ENCODE results near the gene CELA3A. TPM values are rescaled to one million over a fixed set of nuclear protein-coding genes. Genes with fewer than 3 reads are reported as not detected.

The CELA3A gene
- total RNA-seq, 1 experiment from 2014 or later = not detected

DNA sequence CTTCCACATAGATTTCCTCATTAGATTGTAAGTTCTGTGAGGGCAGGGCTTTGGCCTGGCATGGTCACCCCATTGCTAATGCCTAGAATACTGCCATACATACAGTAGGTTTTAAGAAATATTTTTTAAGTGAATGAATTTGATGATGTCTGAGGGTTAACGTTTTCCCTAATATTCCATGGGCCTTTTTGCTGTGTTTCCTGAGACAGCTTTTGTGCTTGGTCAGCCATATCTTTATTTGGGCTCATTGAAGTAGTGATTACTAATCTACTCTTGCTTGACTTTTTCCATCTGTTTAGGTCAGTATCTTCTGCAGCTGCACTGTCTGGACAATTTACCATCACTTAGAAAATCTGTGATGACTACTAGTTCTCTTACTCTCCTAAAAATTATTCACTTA lies 54.6 kb downstream of the CELA3A start:
- Mint-ChIP-seq H3K36me3 (ENCODE audit: insufficient read depth, unreplicated experiment) (peaks cover 42% of the 10 kb centered on the region), H3K4me1 (ENCODE audit: insufficient read depth, unreplicated experiment) (peaks cover 6% of the 10 kb centered on the region), H3K27ac (ENCODE audit: low read depth, unreplicated experiment) (peak overlapping the region; percentile 46), H3K4me3 (ENCODE audit: unreplicated experiment) (peak overlapping the region; percentile 33), H3K27me3 (ENCODE audit: insufficient read depth, unreplicated experiment) (no peaks in the 10 kb centered on the region), H3K9me3 (ENCODE audit: unreplicated experiment) (no peaks in the 10 kb centered on the region)
- POLR2A ChIA-PET = interaction anchor here (0.6 to 6.1 kb wide), 2 partner anchors 14 to 37 kb away, joined by 3 to 97 read pairs; no protein-coding TSS in a partner anchor
- intact Hi-C loops (cut with micrococcal nuclease) = no loop called here
- BruUV-seq (replicated peaks) = no TSS peak
- TF ChIP-seq, protein P1, sequence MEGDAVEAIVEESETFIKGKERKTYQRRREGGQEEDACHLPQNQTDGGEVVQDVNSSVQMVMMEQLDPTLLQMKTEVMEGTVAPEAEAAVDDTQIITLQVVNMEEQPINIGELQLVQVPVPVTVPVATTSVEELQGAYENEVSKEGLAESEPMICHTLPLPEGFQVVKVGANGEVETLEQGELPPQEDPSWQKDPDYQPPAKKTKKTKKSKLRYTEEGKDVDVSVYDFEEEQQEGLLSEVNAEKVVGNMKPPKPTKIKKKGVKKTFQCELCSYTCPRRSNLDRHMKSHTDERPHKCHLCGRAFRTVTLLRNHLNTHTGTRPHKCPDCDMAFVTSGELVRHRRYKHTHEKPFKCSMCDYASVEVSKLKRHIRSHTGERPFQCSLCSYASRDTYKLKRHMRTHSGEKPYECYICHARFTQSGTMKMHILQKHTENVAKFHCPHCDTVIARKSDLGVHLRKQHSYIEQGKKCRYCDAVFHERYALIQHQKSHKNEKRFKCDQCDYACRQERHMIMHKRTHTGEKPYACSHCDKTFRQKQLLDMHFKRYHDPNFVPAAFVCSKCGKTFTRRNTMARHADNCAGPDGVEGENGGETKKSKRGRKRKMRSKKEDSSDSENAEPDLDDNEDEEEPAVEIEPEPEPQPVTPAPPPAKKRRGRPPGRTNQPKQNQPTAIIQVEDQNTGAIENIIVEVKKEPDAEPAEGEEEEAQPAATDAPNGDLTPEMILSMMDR (IDR thresholded peaks at IDR 0.05; ENCODE audit: unreplicated experiment) = no peak
- DNase-seq (ENCODE audit: unreplicated experiment) = no peak
- CTCF ChIA-PET = no interaction called here

DNA sequence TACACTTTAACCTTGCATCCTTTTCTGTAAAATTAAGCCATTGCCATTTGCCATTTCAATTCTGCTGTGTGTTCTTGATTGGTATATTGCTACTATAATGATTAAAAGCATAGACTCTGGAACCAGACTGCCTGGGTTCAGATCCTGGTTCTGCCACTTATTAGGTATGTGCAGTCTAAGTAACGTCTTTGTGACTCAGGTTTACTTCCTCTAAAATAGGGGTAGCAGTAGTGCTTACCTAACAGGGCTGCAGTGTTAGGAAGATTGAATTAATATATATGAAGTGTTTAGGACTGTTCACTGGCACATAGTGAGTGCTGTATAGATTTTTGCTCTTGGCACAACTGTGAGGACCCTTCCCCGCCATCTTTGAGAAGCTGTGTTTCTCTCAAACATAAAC lies 55.5 kb downstream of the CELA3A start:
- Mint-ChIP-seq H3K4me3 (ENCODE audit: unreplicated experiment) (no peak overlapping the region), H3K27me3 (ENCODE audit: insufficient read depth, unreplicated experiment) (no peaks in the 10 kb centered on the region), H3K36me3 (ENCODE audit: insufficient read depth, unreplicated experiment) (peaks cover 43% of the 10 kb centered on the region), H3K9me3 (ENCODE audit: unreplicated experiment) (no peaks in the 10 kb centered on the region), H3K4me1 (ENCODE audit: insufficient read depth, unreplicated experiment) (peaks cover 6% of the 10 kb centered on the region), H3K27ac (ENCODE audit: low read depth, unreplicated experiment) (no peak overlapping the region)
- ChIA-PET CTCF (no interaction called here), POLR2A (interaction anchor here (0.6 to 6.1 kb wide), 2 partner anchors 13 to 35 kb away, joined by 5 to 97 read pairs; no protein-coding TSS in a partner anchor)
- intact Hi-C loops (cut with micrococcal nuclease) = no loop called here
- TF ChIP-seq, protein P1 (IDR thresholded peaks at IDR 0.05; ENCODE audit: unreplicated experiment) = no peak
- BruUV-seq (replicated peaks) = no TSS peak
- no peak for DNase-seq (ENCODE audit: unreplicated experiment)

DNA sequence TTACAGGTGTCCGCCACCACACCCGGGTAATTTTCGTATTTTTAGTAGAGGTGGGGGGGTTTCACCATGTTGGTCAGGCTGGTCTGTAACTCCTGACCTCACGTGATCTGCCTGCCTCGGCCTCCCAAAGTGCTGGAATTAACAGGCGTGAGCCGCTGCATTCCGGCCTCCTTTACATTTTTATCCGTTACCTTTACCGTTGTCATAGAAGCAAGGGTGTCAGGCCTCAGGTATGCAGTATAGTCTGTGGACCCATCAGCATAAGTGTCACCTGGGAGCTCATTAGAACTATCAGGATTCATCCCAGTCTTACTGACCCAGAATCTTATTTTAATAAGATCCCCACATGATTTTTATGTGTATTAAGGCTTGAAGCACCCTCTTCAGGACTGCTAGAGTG lies 56.4 kb downstream of the CELA3A start:
- TF ChIP-seq, protein P1 (IDR thresholded peaks at IDR 0.05; ENCODE audit: unreplicated experiment) = no peak
- CTCF ChIA-PET = no interaction called here
- no peak overlapping the region for H3K4me3 Mint-ChIP-seq (ENCODE audit: unreplicated experiment)
- BruUV-seq (replicated peaks) = no TSS peak
- peaks cover 11% of the 10 kb centered on the region for H3K4me1 Mint-ChIP-seq (ENCODE audit: insufficient read depth, unreplicated experiment)
- no peaks in the 10 kb centered on the region for H3K27me3 Mint-ChIP-seq (ENCODE audit: insufficient read depth, unreplicated experiment)
- intact Hi-C loops (cut with micrococcal nuclease) = no loop called here
- H3K36me3 Mint-ChIP-seq (ENCODE audit: insufficient read depth, unreplicated experiment) = peaks cover 43% of the 10 kb centered on the region
- H3K27ac Mint-ChIP-seq (ENCODE audit: low read depth, unreplicated experiment) = no peak overlapping the region
- POLR2A ChIA-PET = interaction anchor here (1.2 kb wide), 1 partner anchor 9 kb away, joined by 8 read pairs; no protein-coding TSS in a partner anchor
- H3K9me3 Mint-ChIP-seq (ENCODE audit: unreplicated experiment) = no peaks in the 10 kb centered on the region
- no peak for DNase-seq (ENCODE audit: unreplicated experiment)

Other genes with a start within 250 kb of the CELA3A start
- 60.2 and 64.8 TPM in 2 replicates for gene USP48, start 218.5 kb upstream of the CELA3A start, total RNA-seq (2022)
- gene LDLRAD2, start 189.4 kb upstream of the CELA3A start, total RNA-seq (2022) = not detected in 2 replicates
- 51.2 and 58.9 TPM in 2 replicates for gene HSPG2, start 64.3 kb upstream of the CELA3A start, total RNA-seq (2022)
- not detected in 2 replicates for gene CELA3B, start 24.6 kb upstream of the CELA3A start, total RNA-seq (2022)
- 133 and 141 TPM in 2 replicates for gene CDC42, start 51.1 kb downstream of the CELA3A start, total RNA-seq (2022)
- gene WNT4, start 141.4 kb downstream of the CELA3A start, total RNA-seq (2022) = not detected in 2 replicates